Neural progenitor cell (in vitro differentiated cells): Measurements from ENCODE around the gene ABCA1.
"Not testable (repeated sequence)": the region's sequence is repeated elsewhere in the genome, so short reads cannot be mapped to it uniquely, and the experiment has no call there.

ENCODE experiments used
- EZH2phosphoT487 ChIP-seq: fragments of 200-600 bp; sonication (generic); IDR thresholded peaks from 2 replicates; pipeline ENCODE4 v1.6.1; 2017; ENCODE audit warnings: antibody characterized with exemption
- TF ChIP-seq, protein P1 (sequence below): fragments of 200-600 bp; sonication (generic); IDR thresholded peaks from 2 replicates; pipeline ENCODE4 v1.5.1; 2017; ENCODE audit warnings: antibody characterized with exemption, mild to moderate bottlenecking

DNA sequence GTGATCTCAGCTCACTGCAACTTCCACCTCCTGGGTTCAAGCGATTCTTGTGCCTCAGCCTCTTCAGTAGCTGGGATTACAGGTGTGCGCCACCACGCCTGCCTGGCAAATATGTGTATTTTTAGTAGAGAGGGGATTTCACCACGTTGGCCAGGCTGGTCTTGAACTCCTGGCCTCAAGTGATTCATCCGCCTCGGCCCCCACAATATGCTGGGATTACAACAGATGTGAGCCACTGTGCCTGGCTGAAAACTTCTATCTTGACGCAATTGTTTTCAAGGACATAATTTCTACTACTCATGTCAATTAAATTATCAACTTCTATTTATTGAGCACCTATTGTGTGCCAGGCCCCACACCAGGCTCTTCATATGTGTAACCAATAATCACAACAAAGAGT lies 72.7 kb downstream of the ABCA1 start:
- TF ChIP-seq, protein P1, sequence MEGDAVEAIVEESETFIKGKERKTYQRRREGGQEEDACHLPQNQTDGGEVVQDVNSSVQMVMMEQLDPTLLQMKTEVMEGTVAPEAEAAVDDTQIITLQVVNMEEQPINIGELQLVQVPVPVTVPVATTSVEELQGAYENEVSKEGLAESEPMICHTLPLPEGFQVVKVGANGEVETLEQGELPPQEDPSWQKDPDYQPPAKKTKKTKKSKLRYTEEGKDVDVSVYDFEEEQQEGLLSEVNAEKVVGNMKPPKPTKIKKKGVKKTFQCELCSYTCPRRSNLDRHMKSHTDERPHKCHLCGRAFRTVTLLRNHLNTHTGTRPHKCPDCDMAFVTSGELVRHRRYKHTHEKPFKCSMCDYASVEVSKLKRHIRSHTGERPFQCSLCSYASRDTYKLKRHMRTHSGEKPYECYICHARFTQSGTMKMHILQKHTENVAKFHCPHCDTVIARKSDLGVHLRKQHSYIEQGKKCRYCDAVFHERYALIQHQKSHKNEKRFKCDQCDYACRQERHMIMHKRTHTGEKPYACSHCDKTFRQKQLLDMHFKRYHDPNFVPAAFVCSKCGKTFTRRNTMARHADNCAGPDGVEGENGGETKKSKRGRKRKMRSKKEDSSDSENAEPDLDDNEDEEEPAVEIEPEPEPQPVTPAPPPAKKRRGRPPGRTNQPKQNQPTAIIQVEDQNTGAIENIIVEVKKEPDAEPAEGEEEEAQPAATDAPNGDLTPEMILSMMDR: not testable (repeated sequence)
- TF ChIP-seq EZH2phosphoT487: not testable (repeated sequence)
